H9 (cell line): ENCODE results near the gene PTPRN2. TPM values are rescaled to one million over a fixed set of nuclear protein-coding genes. Genes with fewer than 3 reads are reported as not detected.

ENCODE experiments used
- DNase-seq: peaks from one replicate; pipeline ENCODE4 v3.0.0-alpha.2; 2017
- H2AFZ ChIP-seq: one replicate; pipeline ENCODE4 v1.6.1; 2013; ENCODE audit warnings: mild to moderate bottlenecking, low read length, control low read depth, moderate library complexity
- H2AK5ac ChIP-seq: 2 replicates; pipeline ENCODE4 v1.6.1; 2013; ENCODE audit warnings: low read length, control low read depth, mixed read lengths; ENCODE audit not compliant: insufficient read length
- H2BK120ac ChIP-seq: one replicate; pipeline ENCODE4 v1.6.1; 2013; ENCODE audit warnings: low read depth, mild to moderate bottlenecking, low read length, control low read depth, inconsistent platforms; ENCODE audit not compliant: poor library complexity, severe bottlenecking
- H2BK12ac ChIP-seq: 2 replicates; pipeline ENCODE4 v1.6.1; 2013; ENCODE audit warnings: low read length, control low read depth, mixed read lengths, low read depth; ENCODE audit not compliant: insufficient read length
- H2BK15ac ChIP-seq: 2 replicates; pipeline ENCODE4 v1.6.1; 2013; ENCODE audit warnings: low read depth, low read length, control low read depth
- H2BK20ac ChIP-seq: one replicate; pipeline ENCODE4 v1.6.1; 2013; ENCODE audit warnings: low read depth, mild to moderate bottlenecking, low read length, control low read depth, inconsistent platforms; ENCODE audit not compliant: poor library complexity, severe bottlenecking
- H2BK5ac ChIP-seq: 2 replicates; pipeline ENCODE4 v1.6.1; 2013; ENCODE audit warnings: low read length, control low read depth, mixed read lengths; ENCODE audit not compliant: insufficient read length
- H3K14ac ChIP-seq: 2 replicates; pipeline ENCODE4 v1.6.1; 2013; ENCODE audit warnings: low read length, control low read depth; ENCODE audit not compliant: insufficient read depth
- H3K18ac ChIP-seq: 2 replicates; pipeline ENCODE4 v1.6.1; 2013; ENCODE audit warnings: low read depth, mild to moderate bottlenecking, mixed read lengths, low read length, control low read depth; ENCODE audit not compliant: insufficient read length
- H3K23ac ChIP-seq: 2 replicates; pipeline ENCODE4 v1.6.1; 2013; ENCODE audit warnings: low read length, control low read depth, mixed read lengths, low read depth; ENCODE audit not compliant: insufficient read length
- H3K23me2 ChIP-seq: 2 replicates; pipeline ENCODE4 v1.6.1; 2013; ENCODE audit warnings: low read depth, mild to moderate bottlenecking, mixed read lengths, low read length, control low read depth; ENCODE audit not compliant: insufficient read length, poor library complexity, severe bottlenecking
- H3K27ac ChIP-seq: 2 replicates; pipeline ENCODE4 v1.5.1; 2013; ENCODE audit warnings: low read length, control low read depth, mixed read lengths, low read depth; ENCODE audit not compliant: insufficient read length
- H3K27me3 ChIP-seq: 2 replicates; pipeline ENCODE4 v1.6.1; 2013; ENCODE audit warnings: low read length, control low read depth, inconsistent platforms; ENCODE audit not compliant: insufficient read depth
- H3K4ac ChIP-seq: 2 replicates; pipeline ENCODE4 v1.6.1; 2013; ENCODE audit warnings: low read depth, mild to moderate bottlenecking, control low read depth, inconsistent platforms, low read length, moderate library complexity
- H3K4me1 ChIP-seq: 2 replicates; pipeline ENCODE4 v1.6.1; 2013; ENCODE audit warnings: low read length, control low read depth, inconsistent platforms; ENCODE audit not compliant: insufficient read depth
- H3K4me2 ChIP-seq: 2 replicates; pipeline ENCODE4 v1.6.1; 2013; ENCODE audit warnings: low read length, control low read depth, mixed read lengths; ENCODE audit not compliant: insufficient read length, insufficient read depth
- H3K56ac ChIP-seq: 2 replicates; pipeline ENCODE4 v1.6.1; 2013; ENCODE audit warnings: low read depth, mild to moderate bottlenecking, mixed read lengths, low read length, control low read depth; ENCODE audit not compliant: insufficient read length
- H3K79me1 ChIP-seq: 2 replicates; pipeline ENCODE4 v1.6.1; 2013; ENCODE audit warnings: low read depth, mild to moderate bottlenecking, moderate library complexity, low read length, control low read depth, inconsistent platforms; ENCODE audit not compliant: insufficient read depth, poor library complexity, severe bottlenecking
- H3K79me2 ChIP-seq: 2 replicates; pipeline ENCODE4 v1.6.1; 2013; ENCODE audit warnings: low read length, control low read depth, inconsistent platforms; ENCODE audit not compliant: insufficient read depth
- H3K9ac ChIP-seq: 2 replicates; pipeline ENCODE4 v1.6.1; 2013; ENCODE audit warnings: low read length, control low read depth, mixed read lengths; ENCODE audit not compliant: insufficient read length; ENCODE audit errors: extremely low read depth
- H3K9me3 ChIP-seq: one replicate; pipeline ENCODE4 v1.6.1; 2013; ENCODE audit warnings: low read depth, low read length, inconsistent platforms; ENCODE audit not compliant: control insufficient read depth
- H3T11ph ChIP-seq: one replicate; pipeline ENCODE4 v1.6.1; 2013; ENCODE audit warnings: mild to moderate bottlenecking, low read length, control low read depth, inconsistent platforms
- H4K20me1 ChIP-seq: one replicate; pipeline ENCODE4 v1.6.1; 2013; ENCODE audit not compliant: control insufficient read depth, insufficient read length, insufficient read depth
- H4K5ac ChIP-seq: 2 replicates; pipeline ENCODE4 v1.6.1; 2013; ENCODE audit warnings: low read depth, mild to moderate bottlenecking, mixed read lengths, low read length, control low read depth; ENCODE audit not compliant: insufficient read length
- H4K8ac ChIP-seq: replicated peaks from 2 replicates; pipeline ENCODE4 v1.6.1; 2013; ENCODE audit warnings: low read length, control low read depth, mixed read lengths, low read depth; ENCODE audit not compliant: insufficient read length
- H4K91ac ChIP-seq: 2 replicates; pipeline ENCODE4 v1.6.1; 2013; ENCODE audit warnings: low read depth, mild to moderate bottlenecking, moderate library complexity, mixed read lengths, low read length, control low read depth; ENCODE audit not compliant: insufficient read length
- H3K27ac Mint-ChIP-seq, 3 experiments: 2 replicates in 2 of 3; 3 replicates in 1 of 3; pipeline ENCODE4 v1.8.0; 2020 to 2021; ENCODE audit warnings: mixed read lengths in 3 of 3, mild to moderate bottlenecking in 1 of 3, moderate library complexity in 1 of 3
- H3K27me3 Mint-ChIP-seq: 2 replicates; pipeline ENCODE4 v1.8.0; 2021; ENCODE audit warnings: low read depth, mild to moderate bottlenecking, moderate library complexity, mixed read lengths
- H3K36me3 Mint-ChIP-seq, 3 experiments: 2 replicates in 2 of 3; 3 replicates in 1 of 3; pipeline ENCODE4 v1.8.0; 2020 to 2021; ENCODE audit warnings: low read depth in 3 of 3, mixed read lengths in 3 of 3; ENCODE audit not compliant: insufficient read depth in 1 of 3
- H3K4me1 Mint-ChIP-seq, 2 experiments: 2 replicates each; pipeline ENCODE4 v1.8.0; 2020; ENCODE audit warnings: mixed read lengths in 2 of 2
- H3K4me3 Mint-ChIP-seq, 2 experiments: 2 replicates in 1 of 2; 3 replicates in 1 of 2; pipeline ENCODE4 v1.8.0; 2020 to 2021; ENCODE audit warnings: mild to moderate bottlenecking in 2 of 2, mixed read lengths in 2 of 2, moderate library complexity in 1 of 2
- H3K9me3 Mint-ChIP-seq, 2 experiments: 2 replicates in 1 of 2; 3 replicates in 1 of 2; pipeline ENCODE4 v1.8.0; 2020; ENCODE audit warnings: mild to moderate bottlenecking in 2 of 2, mixed read lengths in 2 of 2, moderate library complexity in 1 of 2
- CTCF ChIP-seq: fragments of 200-600 bp; sonication (generic); conservative IDR thresholded peaks from 3 replicates; pipeline ENCODE4 v1.8.0; 2021; ENCODE audit warnings: antibody characterized with exemption, mild to moderate bottlenecking
- WGBS: extraction: QIAGEN DNeasy Blood & Tissue Kit; methylation state at CpG from one replicate; pipeline ENCODE4 v1.1.7; 2013; ENCODE audit warnings: missing lambda C conversion rate, low lambda C conversion rate, mixed read lengths; ENCODE audit not compliant: insufficient read length; ENCODE audit errors: extremely low coverage; 5-methylcytosine and 5-hydroxymethylcytosine counted together
- total RNA-seq: library from RNA; stranded (reverse); gene quantifications from 2 replicates; pipeline ENCODE4 v1.2.1, GENCODE V29; 2021

Gene PTPRN2
- total RNA-seq, 1 experiment from 2014 or later: 5.2 TPM

DNA sequence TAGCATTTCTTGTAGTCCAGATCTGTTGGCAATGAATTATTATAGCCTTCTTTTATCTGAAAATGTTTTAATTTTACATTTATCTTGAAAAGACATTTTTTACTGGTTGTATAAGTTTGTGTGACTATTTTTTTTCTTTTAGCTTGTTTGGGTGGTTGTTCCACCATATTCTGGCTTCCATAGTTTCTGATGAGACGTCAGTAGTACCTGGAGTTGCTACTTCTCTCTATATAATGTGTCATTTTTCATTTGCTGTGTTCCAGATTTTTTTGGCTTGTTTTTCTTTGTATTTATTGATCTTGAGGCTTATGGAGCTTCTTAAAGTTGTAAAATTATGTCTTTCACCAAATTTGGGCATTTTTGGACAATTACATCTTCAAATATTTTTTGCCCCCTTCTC, 1082.0 kb downstream of the PTPRN2 start:
- no peak overlapping the region for H2BK120ac ChIP-seq
- TF ChIP-seq CTCF: no peak
- H3K9me3 Mint-ChIP-seq: peaks cover 23 to 26% of the 10 kb centered on the region in 2 experiments
- DNase-seq: no peak
- no peaks in the 10 kb centered on the region for H3K79me2 ChIP-seq
- no peak overlapping the region for H3K14ac ChIP-seq
- H3K4me1 Mint-ChIP-seq: no peaks in the 10 kb centered on the region
- no peak overlapping the region for H3K23ac ChIP-seq
- H3K4ac ChIP-seq: no peak overlapping the region
- H2BK15ac ChIP-seq: no peak overlapping the region
- no peaks in the 10 kb centered on the region for H4K20me1 ChIP-seq
- peaks cover 9% of the 10 kb centered on the region; the same call in 1 of the 2 replicates for H3K27me3 ChIP-seq
- H4K8ac ChIP-seq: no peak overlapping the region
- no peak overlapping the region for H3K9ac ChIP-seq
- H3K23me2 ChIP-seq: no peaks in the 10 kb centered on the region
- no peak overlapping the region for H4K5ac ChIP-seq
- no peak overlapping the region for H3K27ac ChIP-seq
- no peak overlapping the region for H3K27ac Mint-ChIP-seq
- no peaks in the 10 kb centered on the region for H3K79me1 ChIP-seq
- H3T11ph ChIP-seq: no peak overlapping the region
- no peak overlapping the region for H2AK5ac ChIP-seq
- no CpG with 5 or more reads among the region's 1 CpG for WGBS
- H3K4me1 ChIP-seq: no peaks in the 10 kb centered on the region
- peaks cover 93% of the 10 kb centered on the region for H3K27me3 Mint-ChIP-seq
- no peak overlapping the region for H2BK12ac ChIP-seq
- no peak overlapping the region for H3K4me2 ChIP-seq
- H4K91ac ChIP-seq: no peak overlapping the region
- H2BK5ac ChIP-seq: no peak overlapping the region
- no peak overlapping the region for H3K18ac ChIP-seq
- no peak overlapping the region for H3K56ac ChIP-seq
- peaks cover 0 to 12% (median 2%) of the 10 kb centered on the region in 3 experiments; a peak in 3 of 7 replicates for H3K36me3 Mint-ChIP-seq
- no peak overlapping the region for H3K4me3 Mint-ChIP-seq
- H3K9me3 ChIP-seq: no peaks in the 10 kb centered on the region
- no peak overlapping the region for H2BK20ac ChIP-seq
- H2AFZ ChIP-seq: no peak overlapping the region
